B cell (primary cell): ENCODE measurements around the gene RASGEF1C. TPM values are rescaled to one million over a fixed set of nuclear protein-coding genes. Genes with fewer than 3 reads are reported as not detected.

Source experiments
- ATAC-seq: fragments of 200-7000 bp; cut with Tn5 transposase; one replicate; pipeline ENCODE4 v1.10.0; 2021; ENCODE audit warnings: low read depth, mild to moderate bottlenecking, moderate number of reproducible peaks, moderate library complexity
- CTCF ChIA-PET: fragments of 350-600 bp; sonication (Branson Sonifier 250); formaldehyde crosslinking; loops from one replicate; lab custom pipeline; 2021; ENCODE audit warnings: antibody characterized with exemption, inconsistent platforms; lab: Charles Lee
- POLR2A ChIA-PET: fragments of 350-600 bp; sonication (Branson Sonifier 250); formaldehyde crosslinking; loops from one replicate; lab custom pipeline; 2021; ENCODE audit warnings: antibody characterized with exemption; lab: Charles Lee
- DNase-seq: peaks from one replicate; pipeline ENCODE4 v3.0.0; 2013
- H2AFZ ChIP-seq: 2 replicates; pipeline ENCODE4 v1.6.1; 2012; ENCODE audit warnings: mild to moderate bottlenecking, low read depth, low read length; ENCODE audit not compliant: insufficient read depth, poor library complexity, severe bottlenecking
- H3K27ac ChIP-seq, 2 donors: 1 replicate in 1 of 2; 2 replicates in 1 of 2; pipeline ENCODE4 v1.5.1; 2012 to 2013; ENCODE audit warnings: low read length in 2 of 2, mild to moderate bottlenecking in 2 of 2, moderate library complexity in 1 of 2
- H3K27me3 ChIP-seq, 4 experiments: fragments of 200-600 bp in 1 of 4; sonication (generic) in 1 of 4; replicated peaks in 1 of 4; 1 replicate in 2 of 4; 2 replicates in 2 of 4; pipeline versions ENCODE4 v1.6.1 to v1.7.0; 2013 to 2016; ENCODE audit warnings: low read length in 3 of 4, mild to moderate bottlenecking in 2 of 4, mixed read lengths in 1 of 4, moderate library complexity in 1 of 4; ENCODE audit not compliant: insufficient read depth in 4 of 4, control insufficient read depth in 3 of 4; ENCODE audit errors: control extremely low read depth in 1 of 4
- H3K36me3 ChIP-seq, 2 experiments: replicated peaks in 1 of 2; 1 replicate in 1 of 2; 2 replicates in 1 of 2; pipeline versions ENCODE4 v1.6.1 to v1.7.1; 2013; ENCODE audit warnings: low read length in 1 of 2; ENCODE audit not compliant: insufficient read depth in 2 of 2, control insufficient read depth in 1 of 2; ENCODE audit errors: control extremely low read depth in 1 of 2, extremely low read depth in 1 of 2
- H3K4me1 ChIP-seq, 2 donors: fragments of 200-600 bp in 1 of 2; sonication (generic) in 1 of 2; 1 replicate in 1 of 2; 2 replicates in 1 of 2; pipeline versions ENCODE4 v1.5.1 to v1.6.1; 2013 to 2017; ENCODE audit warnings: low read length in 2 of 2; ENCODE audit not compliant: control insufficient read depth in 2 of 2, insufficient read depth in 2 of 2
- H3K4me2 ChIP-seq: replicated peaks from 2 replicates; pipeline ENCODE3; 2012; ENCODE audit warnings: mild to moderate bottlenecking, low read depth, low read length; ENCODE audit not compliant: poor library complexity, severe bottlenecking
- H3K4me3 ChIP-seq, 5 experiments: fragments of 200-600 bp in 1 of 5; sonication (generic) in 1 of 5; 1 replicate in 3 of 5; 2 replicates in 2 of 5; pipeline versions ENCODE4 v1.5.1 to v1.7.0; 2011 to 2016; ENCODE audit warnings: low read length in 4 of 5, mild to moderate bottlenecking in 4 of 5, low read depth in 2 of 5, control low read depth in 1 of 5, moderate library complexity in 1 of 5; ENCODE audit not compliant: insufficient read depth in 1 of 5; ENCODE audit errors: control extremely low read depth in 1 of 5, extremely low read depth in 1 of 5
- H3K79me2 ChIP-seq: fragments of 200-600 bp; sonication (generic); one replicate; pipeline ENCODE4 v1.6.0; 2016; ENCODE audit warnings: low read length; ENCODE audit not compliant: control insufficient read depth, insufficient read depth
- H3K9ac ChIP-seq: fragments of 200-600 bp; sonication (generic); 2 replicates; pipeline ENCODE4 v1.6.1; 2017; ENCODE audit warnings: mild to moderate bottlenecking, low read length, moderate library complexity
- H3K9me3 ChIP-seq, 3 donors: one replicate each; pipeline versions ENCODE4 v1.6.1 to v1.7.1; 2013; ENCODE audit warnings: low read length in 2 of 3; ENCODE audit not compliant: control insufficient read depth in 2 of 3, insufficient read depth in 1 of 3; ENCODE audit errors: control extremely low read depth in 1 of 3
- H4K20me1 ChIP-seq: 2 replicates; pipeline ENCODE4 v1.6.0; 2012; ENCODE audit warnings: mild to moderate bottlenecking, low read length; ENCODE audit not compliant: insufficient read depth, control insufficient read depth, poor library complexity, severe bottlenecking
- H3K27ac Mint-ChIP-seq: one replicate; pipeline ENCODE4 v1.8.0; 2021; ENCODE audit warnings: mixed read lengths
- H3K27me3 Mint-ChIP-seq: one replicate; pipeline ENCODE4 v1.8.0; 2021; ENCODE audit warnings: mixed read lengths
- H3K4me1 Mint-ChIP-seq: one replicate; pipeline ENCODE4 v1.8.0; 2021; ENCODE audit warnings: mixed read lengths
- H3K4me3 Mint-ChIP-seq: one replicate; pipeline ENCODE4 v1.8.0; 2021; ENCODE audit warnings: mixed read lengths
- H3K9me3 Mint-ChIP-seq: one replicate; pipeline ENCODE4 v1.8.0; 2022; ENCODE audit warnings: mixed read lengths; ENCODE audit not compliant: insufficient read depth
- CTCF ChIP-seq: fragments of 200-600 bp; IDR thresholded peaks from one replicate; pipeline ENCODE4 v1.8.0; 2022; ENCODE audit warnings: antibody characterized with exemption, mild to moderate bottlenecking
- EZH2 ChIP-seq: IDR thresholded peaks from 2 replicates; pipeline ENCODE4 v1.6.1; 2012; ENCODE audit warnings: borderline replicate concordance, low read depth, mild to moderate bottlenecking, moderate library complexity, low read length; ENCODE audit not compliant: insufficient read depth, poor library complexity, severe bottlenecking
- WGBS: methylation state at CpG from one replicate; pipeline ENCODE4 v1.1.5; 2013; ENCODE audit warnings: missing lambda C conversion rate; ENCODE audit not compliant: insufficient coverage; 5-methylcytosine and 5-hydroxymethylcytosine counted together
- intact Hi-C: fragments of 100-400 bp; cut with micrococcal nuclease; formaldehyde crosslinking; loops from one replicate; pipeline ENCODE4 v1.10.0; 2022
- polyA plus RNA-seq: library from polyadenylated mRNA; depleted of rRNA; stranded (reverse); fragments of >200 nt; gene quantifications from 2 replicates; pipeline ENCODE4 v1.2.3, GENCODE V29; 2012
- total RNA-seq, 2 donors: library from RNA; stranded (reverse); fragments of 120-200 nt in 1 of 2; gene quantifications; 1 replicate in 1 of 2; 2 replicates in 1 of 2; pipeline versions ENCODE4 v1.2.3 to v1.2.4, GENCODE V29; 2013 to 2022

RASGEF1C gene
- total and polyA plus RNA-seq, 2 donors (not counting 1 experiment from before 2014, with no cell fraction given): not detected

- DNase-seq (no peak), ATAC-seq (no peak)
- peaks cover 21% of the 10 kb centered on the region for H3K27me3 Mint-ChIP-seq
- H3K27me3 ChIP-seq: peaks cover 0 to 16% (median 1%) of the 10 kb centered on the region in 4 experiments
- H3K36me3 ChIP-seq: no peaks in the 10 kb centered on the region
- CTCF ChIA-PET: no interaction called here
- intact Hi-C loops: loop anchor here (5.0 kb wide), 3 partner anchors 257 to 1872 kb away; partner anchors contain the start of gene HNRNPAB
- peaks cover 24 to 26% of the 10 kb centered on the region in 2 donors for H3K4me1 ChIP-seq
- H3K9me3 Mint-ChIP-seq: no peaks in the 10 kb centered on the region
- H4K20me1 ChIP-seq: no peaks in the 10 kb centered on the region
- no peak overlapping the region for H2AFZ ChIP-seq
- no peak overlapping the region for H3K27ac ChIP-seq
- peaks cover 0 to 6% (median 0%) of the 10 kb centered on the region in 3 donors for H3K9me3 ChIP-seq
- no peaks in the 10 kb centered on the region for H3K79me2 ChIP-seq
- no peak overlapping the region for H3K4me3 ChIP-seq
- no peak overlapping the region for H3K27ac Mint-ChIP-seq
- peaks cover 24% of the 10 kb centered on the region for H3K4me1 Mint-ChIP-seq
- H3K4me3 Mint-ChIP-seq: no peak overlapping the region
- WGBS: no CpG with 5 or more reads among the region's 4 CpGs
- no peak overlapping the region for H3K9ac ChIP-seq
- TF ChIP-seq CTCF (no peak), EZH2 (no peak)
- no peak overlapping the region for H3K4me2 ChIP-seq
- POLR2A ChIA-PET: no interaction called here
Measured at GRCh38 chr5:180074462-180074861, 134.5 kb downstream of the RASGEF1C start.

DNA sequence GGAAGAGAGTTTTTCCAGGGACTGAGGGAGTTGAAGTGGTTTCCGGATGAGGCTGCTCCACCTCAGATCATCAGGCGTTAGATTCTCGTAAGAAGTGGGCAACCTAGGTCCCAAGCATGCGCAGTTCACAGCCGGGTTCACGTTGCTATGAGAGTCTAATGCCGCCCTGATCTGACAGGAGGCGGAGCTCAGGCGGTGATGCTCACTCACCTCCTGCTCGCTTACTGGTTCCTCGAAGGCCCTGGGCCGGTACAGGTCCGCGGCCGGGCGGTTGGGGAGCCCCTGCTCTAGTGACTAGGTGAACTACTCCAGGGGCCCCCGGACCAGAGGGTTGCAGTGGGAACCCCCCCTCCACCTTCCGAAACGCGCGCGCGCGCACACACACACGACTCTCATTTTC, 136.5 kb downstream of the RASGEF1C start:
- Histone ChIP-seq H3K27me3 (peaks cover 0 to under 1% (median 0%) of the 10 kb centered on the region in 4 experiments), H3K79me2 (peaks cover 5% of the 10 kb centered on the region), H3K36me3 (no peaks in the 10 kb centered on the region), H3K9ac (peak overlapping the region; percentile 76), H4K20me1 (no peaks in the 10 kb centered on the region), H3K4me2 (peak overlapping the region; percentile 87), H3K9me3 (peaks cover 0 to 5% (median 0%) of the 10 kb centered on the region in 3 donors), H3K4me1 (peaks cover 25 to 30% of the 10 kb centered on the region in 2 donors), H2AFZ (peak overlapping the region; percentile 88), H3K27ac (peak overlapping the region; percentile 37 to 73), H3K4me3 (peak overlapping the region in 3 of 5 experiments; percentile 77 to 85 (median 79))
- no peak for TF ChIP-seq CTCF
- no peak for TF ChIP-seq EZH2
- Mint-ChIP-seq H3K27me3 (peaks cover 11% of the 10 kb centered on the region), H3K4me1 (peaks cover 32% of the 10 kb centered on the region), H3K9me3 (no peaks in the 10 kb centered on the region), H3K27ac (peak overlapping the region; percentile 82), H3K4me3 (peak overlapping the region; percentile 84)
- intact Hi-C loops: loop anchor here (1.0 to 5.0 kb wide), 6 partner anchors 18 to 1870 kb away; partner anchors contain the start of genes HNRNPAB and MAML1
- ChIA-PET CTCF (no interaction called here), POLR2A (no interaction called here)
- WGBS: 80% methylated on average over 16 of the region's 25 CpGs
- no peak for ATAC-seq
- no peak for DNase-seq
